ENCODE measurements around the gene FAM168B. TPM values are rescaled to one million over a fixed set of nuclear protein-coding genes. Genes with fewer than 3 reads are reported as not detected.
A peak's percentile ranks its signal among the peaks of the same experiment; 100 is the strongest.

Gene FAM168B
- 60.9 TPM for polyA plus RNA-seq (2013, experiment 1 of 2)
- 63.2 TPM for polyA plus RNA-seq (2013, experiment 2 of 2)

DNA sequence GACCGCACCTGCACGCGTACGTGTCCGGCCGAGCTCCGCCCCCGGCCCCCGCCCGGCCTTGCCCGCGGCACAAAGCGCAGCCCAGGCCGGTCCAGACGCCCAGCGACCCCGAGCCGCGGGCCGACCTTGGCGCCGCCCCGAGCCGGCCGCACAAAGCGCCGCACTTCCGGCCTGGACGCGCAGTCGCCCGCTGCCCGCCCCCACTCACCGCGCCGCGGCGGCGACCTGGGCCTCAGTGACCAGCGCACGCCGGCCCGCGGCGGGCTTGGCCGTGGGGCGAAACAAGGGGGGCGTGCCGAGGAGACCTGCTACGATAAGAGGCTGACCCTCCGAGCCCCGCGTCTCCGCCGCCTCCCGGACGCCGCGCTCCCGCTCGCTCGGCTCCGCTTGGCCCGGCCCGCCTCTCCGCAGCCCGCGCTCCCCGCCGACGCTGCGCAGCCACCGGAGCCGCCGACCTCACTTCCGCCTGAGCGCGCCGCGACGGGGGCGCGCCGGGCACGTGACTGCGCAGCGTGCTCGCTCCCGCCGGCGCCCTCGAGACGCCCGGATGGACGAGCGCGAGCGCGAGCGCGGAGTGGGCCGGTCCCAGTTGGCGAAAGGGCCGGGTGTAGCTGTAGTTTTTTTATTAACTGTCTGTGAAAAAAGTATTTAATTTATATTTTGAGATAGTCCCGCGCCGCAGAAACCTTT is at the start of gene FAM168B:
FAM168B (minus strand) TSS at position 455 of the 690 bp plus-strand sequence. CDS start 10,814 bp downstream, outside the sequence.
- Histone ChIP-seq H3K9me3 (ENCODE audit: insufficient read depth, low read depth, low read length) (no peaks in the 10 kb centered on the region), H3K36me3 (ENCODE audit: insufficient read depth, low read length) (peaks cover 27% of the 10 kb centered on the region), H3K27me3 (ENCODE audit: insufficient read depth, low read length) (no peaks in the 10 kb centered on the region), H3K9ac (ENCODE audit: low read depth, low read length) (peak within 1 kb of the TSS; percentile 100), H3K27ac (ENCODE audit: low read depth, low read length) (peak within 1 kb of the TSS; percentile 100), H3K4me3 (ENCODE audit: low read length) (peak within 1 kb of the TSS; percentile 91), H3K4me1 (ENCODE audit: insufficient read depth, low read length) (no peaks in the 10 kb centered on the region)
- WGBS, result under 1% methylated on average over 107 of the region's 107 CpGs

DNA sequence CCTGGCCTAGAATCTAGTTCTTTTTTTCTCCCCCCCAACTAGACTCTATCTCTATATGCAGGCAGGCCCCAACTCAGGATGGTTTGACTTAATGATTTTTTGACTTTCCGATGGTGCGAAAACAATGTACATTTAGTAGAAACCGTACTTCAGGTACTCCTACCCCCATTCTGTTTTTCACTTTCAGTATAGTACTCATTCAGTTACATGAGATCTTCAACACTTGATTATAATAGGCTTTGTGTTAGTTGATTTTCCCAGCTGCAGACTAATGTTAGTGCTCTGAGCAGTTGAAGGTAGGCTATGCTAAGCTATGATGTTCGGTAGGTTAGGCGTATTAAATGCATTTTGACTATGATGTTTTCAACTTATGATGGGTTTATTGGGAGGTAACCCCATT is 49.6 kb upstream of the FAM168B start:
- H3K9me3 ChIP-seq (ENCODE audit: insufficient read depth, low read depth, low read length), result no peaks in the 10 kb centered on the region
- no peaks in the 10 kb centered on the region for H3K27me3 ChIP-seq (ENCODE audit: insufficient read depth, low read length)
- H3K9ac ChIP-seq (ENCODE audit: low read depth, low read length), result no peak overlapping the region
- no peaks in the 10 kb centered on the region for H3K4me1 ChIP-seq (ENCODE audit: insufficient read depth, low read length)
- peaks cover 80% of the 10 kb centered on the region for H3K36me3 ChIP-seq (ENCODE audit: insufficient read depth, low read length)
- H3K4me3 ChIP-seq (ENCODE audit: low read length), result no peak overlapping the region
- no peak overlapping the region for H3K27ac ChIP-seq (ENCODE audit: low read depth, low read length)
- WGBS, result 98% methylated on average over 5 of the region's 5 CpGs

DNA sequence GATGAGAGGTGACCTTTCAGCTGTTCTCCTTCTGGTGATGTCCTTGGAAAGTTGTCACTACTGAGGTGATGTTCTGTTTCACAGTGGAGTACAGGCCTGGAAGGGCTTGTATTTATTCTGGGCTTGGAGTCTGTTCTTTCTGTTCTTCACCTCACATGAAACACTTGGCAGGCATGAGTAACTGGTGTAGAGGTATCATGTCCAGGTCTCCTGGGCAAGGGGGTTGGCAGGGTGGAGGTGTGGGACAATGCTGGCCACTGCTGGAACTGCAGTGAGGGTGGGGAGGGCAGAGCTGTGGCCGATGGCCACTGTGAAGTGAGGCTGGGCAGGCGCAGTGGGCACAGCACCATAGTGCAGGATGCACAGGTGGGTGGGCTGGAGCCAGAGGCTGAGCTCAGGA is 47.3 kb upstream of the FAM168B start:
- WGBS, result 90% methylated on average over 2 of the region's 2 CpGs
- no peaks in the 10 kb centered on the region for H3K27me3 ChIP-seq (ENCODE audit: insufficient read depth, low read length)
- no peak overlapping the region for H3K27ac ChIP-seq (ENCODE audit: low read depth, low read length)
- H3K4me1 ChIP-seq (ENCODE audit: insufficient read depth, low read length), result no peaks in the 10 kb centered on the region
- no peaks in the 10 kb centered on the region for H3K9me3 ChIP-seq (ENCODE audit: insufficient read depth, low read depth, low read length)
- H3K4me3 ChIP-seq (ENCODE audit: low read length), result no peak overlapping the region
- H3K9ac ChIP-seq (ENCODE audit: low read depth, low read length), result no peak overlapping the region
- peaks cover 69% of the 10 kb centered on the region for H3K36me3 ChIP-seq (ENCODE audit: insufficient read depth, low read length)

DNA sequence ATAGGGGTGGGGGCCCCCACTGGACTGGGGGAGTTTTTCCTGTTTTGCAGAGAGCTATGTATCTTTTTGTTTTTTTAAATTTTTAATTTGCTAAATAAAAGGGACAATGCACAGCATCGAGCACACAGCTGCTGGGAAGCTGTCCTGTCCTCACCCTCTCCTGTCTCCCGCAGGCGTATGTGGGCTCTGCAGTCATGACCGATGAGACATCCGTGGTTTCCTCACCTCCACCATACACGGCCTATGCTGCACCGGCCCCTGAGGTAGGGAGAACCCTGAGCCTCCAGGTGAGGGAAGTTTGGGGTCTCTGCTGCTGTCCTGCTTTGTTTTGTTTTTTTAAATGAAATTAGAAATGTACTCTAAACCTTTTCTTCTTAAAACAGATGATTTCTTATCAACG is 39.5 kb upstream of the FAM168B start:
- no peaks in the 10 kb centered on the region for H3K27me3 ChIP-seq (ENCODE audit: insufficient read depth, low read length)
- 96% methylated on average over 7 of the region's 8 CpGs for WGBS

DNA sequence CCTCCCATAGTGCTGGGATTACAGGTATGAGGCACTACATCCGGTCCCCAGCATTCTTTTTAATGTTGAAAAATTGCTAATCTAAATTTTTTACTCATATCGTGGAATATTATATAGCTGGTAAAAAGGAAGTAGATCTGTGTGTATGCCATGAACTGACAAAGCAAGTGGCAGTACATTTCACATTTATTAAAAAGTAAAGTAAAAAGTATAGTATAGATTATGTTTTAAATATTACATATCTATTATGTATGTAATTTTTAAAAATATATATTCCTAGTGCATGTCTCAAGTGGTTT is 37.0 kb upstream of the FAM168B start:
- H3K27ac ChIP-seq (ENCODE audit: low read depth, low read length), result no peak overlapping the region

More for the DNA sequence above, 39.5 kb upstream of the FAM168B start:
- Histone ChIP-seq H3K9ac (ENCODE audit: low read depth, low read length) (no peak overlapping the region), H3K4me3 (ENCODE audit: low read length) (no peak overlapping the region), H3K4me1 (ENCODE audit: insufficient read depth, low read length) (no peaks in the 10 kb centered on the region), H3K9me3 (ENCODE audit: insufficient read depth, low read depth, low read length) (no peaks in the 10 kb centered on the region), H3K36me3 (ENCODE audit: insufficient read depth, low read length) (peaks cover 66% of the 10 kb centered on the region), H3K27ac (ENCODE audit: low read depth, low read length) (no peak overlapping the region)

DNA sequence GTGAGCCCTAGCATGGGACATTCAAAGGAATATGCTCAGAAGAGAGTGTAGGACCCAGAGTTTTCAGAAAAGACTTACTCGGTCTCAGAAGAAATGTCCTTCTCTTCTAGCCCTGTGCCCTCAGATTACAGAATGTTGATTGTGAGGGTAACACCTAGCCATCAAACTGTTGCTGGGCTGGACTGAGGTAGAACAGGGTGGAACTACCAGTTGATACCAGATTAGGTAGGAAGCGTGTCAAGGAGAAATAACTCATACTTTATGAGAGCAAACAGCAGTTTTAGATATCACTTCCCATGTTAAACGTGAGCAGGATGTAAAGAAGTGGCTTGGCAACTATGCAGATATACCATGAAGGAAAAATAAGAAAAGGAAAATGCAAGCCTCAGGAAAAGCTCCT is 34.7 kb upstream of the FAM168B start:
- Histone ChIP-seq H3K4me3 (ENCODE audit: low read length) (no peak overlapping the region), H3K36me3 (ENCODE audit: insufficient read depth, low read length) (peaks cover 75% of the 10 kb centered on the region), H3K27me3 (ENCODE audit: insufficient read depth, low read length) (no peaks in the 10 kb centered on the region), H3K27ac (ENCODE audit: low read depth, low read length) (no peak overlapping the region), H3K9ac (ENCODE audit: low read depth, low read length) (no peak overlapping the region), H3K9me3 (ENCODE audit: insufficient read depth, low read depth, low read length) (no peaks in the 10 kb centered on the region), H3K4me1 (ENCODE audit: insufficient read depth, low read length) (no peaks in the 10 kb centered on the region)
- 95% methylated on average over 3 of the region's 3 CpGs for WGBS

More for the DNA sequence above, 37.0 kb upstream of the FAM168B start:
- Histone ChIP-seq H3K4me1 (ENCODE audit: insufficient read depth, low read length) (no peaks in the 10 kb centered on the region), H3K9ac (ENCODE audit: low read depth, low read length) (no peak overlapping the region), H3K9me3 (ENCODE audit: insufficient read depth, low read depth, low read length) (no peaks in the 10 kb centered on the region), H3K27me3 (ENCODE audit: insufficient read depth, low read length) (no peaks in the 10 kb centered on the region), H3K36me3 (ENCODE audit: insufficient read depth, low read length) (peaks cover 81% of the 10 kb centered on the region), H3K4me3 (ENCODE audit: low read length) (no peak overlapping the region)
- WGBS, result 80% methylated on average over 1 of the region's 2 CpGs

DNA sequence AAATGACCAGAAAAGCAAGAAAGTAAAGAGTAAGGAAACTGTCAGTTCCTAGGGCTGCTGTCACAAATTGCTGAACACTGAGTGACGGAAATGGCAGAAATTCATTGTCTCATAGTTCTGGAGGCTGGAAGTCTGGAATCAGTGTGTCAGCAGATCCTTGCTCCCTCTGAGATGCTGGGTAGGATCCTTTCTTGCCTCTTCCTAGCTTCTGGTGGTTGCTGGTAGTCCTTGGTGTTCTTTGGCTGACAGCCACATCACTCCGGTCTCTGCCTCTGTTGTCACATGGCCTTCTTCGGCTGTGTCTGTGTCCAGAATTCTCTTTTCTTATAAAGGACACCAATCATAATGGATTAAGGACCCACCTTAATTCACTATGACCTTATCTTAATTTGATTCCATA is 33.8 kb upstream of the FAM168B start:
- 97% methylated on average over 3 of the region's 3 CpGs for WGBS
- Histone ChIP-seq H3K27ac (ENCODE audit: low read depth, low read length) (no peak overlapping the region), H3K36me3 (ENCODE audit: insufficient read depth, low read length) (peaks cover 72% of the 10 kb centered on the region)

DNA sequence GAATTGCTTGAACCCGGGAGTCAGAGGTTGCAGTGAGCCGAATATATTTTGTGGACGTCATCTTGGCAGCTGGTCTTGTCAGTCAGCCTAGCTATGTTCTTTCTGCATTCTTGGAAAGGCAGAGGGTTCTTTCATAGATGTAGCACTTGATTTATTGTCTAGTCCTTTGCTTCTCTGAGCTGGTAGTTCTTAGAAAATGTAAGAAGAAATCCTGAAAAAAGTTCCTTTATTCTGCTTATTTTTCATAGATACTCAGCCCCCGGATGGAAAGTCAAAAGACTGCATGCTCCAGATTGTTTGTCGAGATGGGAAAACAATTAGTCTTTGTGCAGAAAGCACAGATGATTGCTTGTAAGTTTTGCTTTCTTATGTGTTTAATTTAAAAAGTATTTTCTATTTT is 33.2 kb upstream of the FAM168B start:
- WGBS, result 96% methylated on average over 5 of the region's 5 CpGs
- H3K4me3 ChIP-seq (ENCODE audit: low read length), result no peak overlapping the region
- H3K9ac ChIP-seq (ENCODE audit: low read depth, low read length), result no peak overlapping the region
- H3K36me3 ChIP-seq (ENCODE audit: insufficient read depth, low read length), result peaks cover 69% of the 10 kb centered on the region
- H3K9me3 ChIP-seq (ENCODE audit: insufficient read depth, low read depth, low read length), result no peaks in the 10 kb centered on the region
- H3K27ac ChIP-seq (ENCODE audit: low read depth, low read length), result no peak overlapping the region
- H3K4me1 ChIP-seq (ENCODE audit: insufficient read depth, low read length), result no peaks in the 10 kb centered on the region
- no peaks in the 10 kb centered on the region for H3K27me3 ChIP-seq (ENCODE audit: insufficient read depth, low read length)

More for the DNA sequence above, 33.8 kb upstream of the FAM168B start:
- H3K4me3 ChIP-seq (ENCODE audit: low read length), result no peak overlapping the region
- H3K9ac ChIP-seq (ENCODE audit: low read depth, low read length), result no peak overlapping the region
- no peaks in the 10 kb centered on the region for H3K9me3 ChIP-seq (ENCODE audit: insufficient read depth, low read depth, low read length)
- H3K4me1 ChIP-seq (ENCODE audit: insufficient read depth, low read length), result no peaks in the 10 kb centered on the region
- no peaks in the 10 kb centered on the region for H3K27me3 ChIP-seq (ENCODE audit: insufficient read depth, low read length)

DNA sequence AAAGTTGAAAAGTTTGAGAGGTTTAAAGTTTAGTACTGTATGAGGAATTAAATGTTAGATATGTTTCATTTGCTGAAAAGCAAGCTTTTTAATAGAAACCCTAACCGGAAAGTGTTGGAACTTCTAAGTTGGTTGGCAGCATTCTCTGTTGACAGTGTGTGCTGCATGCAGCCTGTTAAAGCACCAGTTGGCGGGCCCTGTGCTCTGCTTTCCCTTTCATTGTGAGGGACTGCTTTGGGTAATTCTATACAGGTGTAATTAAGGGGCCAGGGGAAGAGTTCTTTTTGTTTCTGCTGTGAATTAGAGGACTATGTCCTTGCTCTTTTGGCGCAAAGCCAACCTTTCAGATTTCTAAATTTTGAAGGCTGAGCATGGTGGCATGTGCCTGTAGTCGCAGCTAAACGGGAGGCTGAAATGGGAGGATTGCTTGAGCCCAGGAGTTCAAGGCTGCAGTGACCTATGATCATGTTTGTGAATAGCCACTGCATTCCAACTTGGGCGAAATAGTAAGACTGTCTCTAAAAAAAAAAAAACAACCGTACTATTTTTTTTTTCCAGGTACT is 32.0 kb upstream of the FAM168B start:
- no peak overlapping the region for H3K27ac ChIP-seq (ENCODE audit: low read depth, low read length)
- no peak overlapping the region for H3K4me3 ChIP-seq (ENCODE audit: low read length)
- H3K9me3 ChIP-seq (ENCODE audit: insufficient read depth, low read depth, low read length), result no peaks in the 10 kb centered on the region
- peaks cover 59% of the 10 kb centered on the region for H3K36me3 ChIP-seq (ENCODE audit: insufficient read depth, low read length)
- no peaks in the 10 kb centered on the region for H3K4me1 ChIP-seq (ENCODE audit: insufficient read depth, low read length)
- H3K9ac ChIP-seq (ENCODE audit: low read depth, low read length), result no peak overlapping the region
- WGBS, result 96% methylated on average over 7 of the region's 7 CpGs
- H3K27me3 ChIP-seq (ENCODE audit: insufficient read depth, low read length), result no peaks in the 10 kb centered on the region

GRCh38 chr2:131123192-131123591 is 29.9 kb upstream of the FAM168B start:
- no peaks in the 10 kb centered on the region for H3K27me3 ChIP-seq (ENCODE audit: insufficient read depth, low read length)
- H3K4me1 ChIP-seq (ENCODE audit: insufficient read depth, low read length), result no peaks in the 10 kb centered on the region
- no peak overlapping the region for H3K4me3 ChIP-seq (ENCODE audit: low read length)
- peaks cover 41% of the 10 kb centered on the region for H3K36me3 ChIP-seq (ENCODE audit: insufficient read depth, low read length)
- H3K27ac ChIP-seq (ENCODE audit: low read depth, low read length), result no peak overlapping the region
- H3K9ac ChIP-seq (ENCODE audit: low read depth, low read length), result no peak overlapping the region
- 97% methylated on average over 3 of the region's 3 CpGs for WGBS
- H3K9me3 ChIP-seq (ENCODE audit: insufficient read depth, low read depth, low read length), result no peaks in the 10 kb centered on the region

GRCh38 chr2:131122496-131122895 is 29.2 kb upstream of the FAM168B start:
- H3K9ac ChIP-seq (ENCODE audit: low read depth, low read length), result no peak overlapping the region
- WGBS, result 98% methylated on average over 4 of the region's 4 CpGs
- H3K4me3 ChIP-seq (ENCODE audit: low read length), result no peak overlapping the region
- no peak overlapping the region for H3K27ac ChIP-seq (ENCODE audit: low read depth, low read length)
- no peaks in the 10 kb centered on the region for H3K27me3 ChIP-seq (ENCODE audit: insufficient read depth, low read length)
- H3K4me1 ChIP-seq (ENCODE audit: insufficient read depth, low read length), result no peaks in the 10 kb centered on the region
- peaks cover 34% of the 10 kb centered on the region for H3K36me3 ChIP-seq (ENCODE audit: insufficient read depth, low read length)
- no peaks in the 10 kb centered on the region for H3K9me3 ChIP-seq (ENCODE audit: insufficient read depth, low read depth, low read length)

Measured in HUES64 (cell line).